ENCODE data around the gene RFPL1. TPM values are rescaled to one million over a fixed set of nuclear protein-coding genes. Genes with fewer than 3 reads are reported as not detected.

RFPL1 gene
- total RNA-seq, 1 experiment from 2014 or later, result not detected

GRCh38 chr22:29443452-29443851 lies 5.1 kb downstream of the RFPL1 start:
- no peak for DNase-seq (ENCODE audit: low spot score)

GRCh38 chr22:29443861-29444792 lies 5.7 kb downstream of the RFPL1 start:
- DNase-seq (ENCODE audit: low spot score), result no peak

GRCh38 chr22:29445508-29445907 lies 7.1 kb downstream of the RFPL1 start:
- DNase-seq (ENCODE audit: low spot score), result no peak

GRCh38 chr22:29447906-29448305 lies 9.5 kb downstream of the RFPL1 start:
- no peak for DNase-seq (ENCODE audit: low spot score)

- DNase-seq (ENCODE audit: low spot score), result no peak
Observed at GRCh38 chr22:29449296-29449875, 11.0 kb downstream of the RFPL1 start.

- DNase-seq (ENCODE audit: low spot score), result no peak
Observed at GRCh38 chr22:29450222-29450621, 11.8 kb downstream of the RFPL1 start.

GRCh38 chr22:29451863-29452262 lies 13.5 kb downstream of the RFPL1 start:
- no peak for DNase-seq (ENCODE audit: low spot score)

- DNase-seq (ENCODE audit: low spot score), result no peak
Observed at GRCh38 chr22:29454276-29454675, 15.9 kb downstream of the RFPL1 start.

GRCh38 chr22:29456211-29456671 lies 17.9 kb downstream of the RFPL1 start:
- DNase-seq (ENCODE audit: low spot score), result no peak

- peak; percentile 35 for DNase-seq (ENCODE audit: low spot score)
Observed at GRCh38 chr22:29457730-29458129, 19.3 kb downstream of the RFPL1 start.

- DNase-seq (ENCODE audit: low spot score), result no peak
Observed at GRCh38 chr22:29458551-29458950, 20.2 kb downstream of the RFPL1 start.

GRCh38 chr22:29459773-29460172 lies 21.4 kb downstream of the RFPL1 start:
- no peak for DNase-seq (ENCODE audit: low spot score)

GRCh38 chr22:29461263-29461662 lies 22.9 kb downstream of the RFPL1 start:
- DNase-seq (ENCODE audit: low spot score), result no peak

- no peak for DNase-seq (ENCODE audit: low spot score)
Observed at GRCh38 chr22:29463629-29464028, 25.2 kb downstream of the RFPL1 start.

- no peak for DNase-seq (ENCODE audit: low spot score)
Observed at GRCh38 chr22:29464581-29464980, 26.2 kb downstream of the RFPL1 start.

- DNase-seq (ENCODE audit: low spot score), result no peak
Observed at GRCh38 chr22:29469755-29470154, 31.4 kb downstream of the RFPL1 start.

- DNase-seq (ENCODE audit: low spot score), result peak; percentile 38
Observed at GRCh38 chr22:29470159-29470855, 31.9 kb downstream of the RFPL1 start.

- no peak for DNase-seq (ENCODE audit: low spot score)
Observed at GRCh38 chr22:29473001-29473400, 34.6 kb downstream of the RFPL1 start.

- DNase-seq (ENCODE audit: low spot score), result no peak
Observed at GRCh38 chr22:29475550-29475949, 37.2 kb downstream of the RFPL1 start.

GRCh38 chr22:29476116-29476515 lies 37.7 kb downstream of the RFPL1 start:
- DNase-seq (ENCODE audit: low spot score), result no peak

GRCh38 chr22:29477723-29478318 lies 39.4 kb downstream of the RFPL1 start:
- DNase-seq (ENCODE audit: low spot score), result no peak
